ENCODE measurements around the gene GLRA1.
"Not testable (repeated sequence)": the region's sequence is repeated elsewhere in the genome, so short reads cannot be mapped to it uniquely, and the experiment has no call there.

GLRA1 gene

DNA sequence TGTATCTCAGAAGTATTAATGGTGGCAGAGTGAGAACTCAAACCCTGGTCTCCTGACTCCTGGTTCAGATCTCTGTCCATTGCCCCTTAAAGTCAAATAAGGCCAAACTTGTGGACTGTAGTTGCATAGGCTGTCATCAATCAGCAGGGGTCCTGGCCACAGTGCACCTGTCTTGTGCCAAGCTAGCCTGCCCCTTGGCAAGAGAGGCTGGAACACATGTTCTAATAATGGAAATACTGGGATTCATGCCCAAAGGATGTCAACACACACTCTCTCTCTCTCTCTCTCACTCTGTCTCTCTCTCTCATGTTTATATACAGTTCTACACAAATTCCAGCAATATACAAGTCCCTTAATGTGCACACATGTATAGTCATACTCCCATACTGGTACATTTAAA lies 44.3 kb downstream of the GLRA1 start:
- no peak for DNase-seq

DNA sequence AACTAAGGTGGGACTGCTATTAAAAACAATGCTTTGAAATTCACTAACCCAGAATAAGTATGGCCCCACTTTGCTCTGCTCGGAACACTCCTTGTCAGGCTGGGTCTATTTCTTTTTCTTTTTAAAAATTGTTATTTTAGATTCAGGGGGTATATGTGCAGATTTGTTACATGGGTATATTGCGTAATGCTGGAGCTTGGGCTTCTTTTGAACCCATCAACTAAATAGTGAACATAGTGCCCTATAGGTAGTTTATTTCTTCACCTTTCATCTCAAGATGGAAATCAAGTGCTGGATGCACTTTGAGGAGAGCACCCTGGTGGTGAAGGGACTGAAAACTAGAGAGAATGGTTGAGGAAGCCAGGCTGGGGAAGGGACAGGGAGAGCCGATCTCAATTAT lies 51.0 kb downstream of the GLRA1 start:
- DNase-seq, result no peak

DNA sequence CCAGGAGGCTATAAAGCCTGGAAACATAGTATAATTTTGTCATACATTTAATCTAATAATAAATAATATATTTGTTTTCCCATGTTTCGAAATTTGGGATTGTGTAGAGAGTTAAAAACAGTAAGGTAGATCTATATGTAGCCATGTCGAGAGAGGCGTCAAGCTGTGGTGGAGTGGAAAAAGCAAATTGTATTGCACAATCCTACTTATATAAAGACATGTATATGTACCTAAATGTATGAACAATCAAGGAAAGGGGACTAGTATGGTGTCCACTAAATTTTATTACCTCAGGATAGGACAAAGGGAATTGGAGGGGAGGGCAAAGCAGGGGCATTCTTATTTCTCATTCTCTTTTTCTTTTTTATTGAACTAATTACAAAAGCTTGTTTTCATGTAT lies 52.0 kb downstream of the GLRA1 start:
- DNase-seq, result no peak

DNA sequence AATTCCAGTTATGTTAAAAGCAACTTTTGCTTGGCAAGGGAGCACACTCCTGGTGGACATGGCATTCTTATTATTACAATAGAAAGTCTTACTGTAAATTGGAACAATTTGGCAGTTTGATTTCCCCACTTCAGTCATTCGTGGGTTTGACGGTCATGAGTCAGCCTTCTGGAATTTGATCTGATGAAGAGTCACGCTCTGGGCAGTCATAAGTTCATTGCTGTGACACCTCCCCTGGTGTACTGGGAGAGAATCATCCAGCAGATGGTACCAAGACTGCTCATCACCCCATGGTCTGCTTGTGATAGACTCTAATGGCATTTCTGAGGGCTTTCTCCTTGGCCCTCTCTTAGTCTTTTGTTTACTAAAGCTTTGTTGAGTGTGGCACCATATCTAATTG lies 53.8 kb downstream of the GLRA1 start:
- no peak for DNase-seq

DNA sequence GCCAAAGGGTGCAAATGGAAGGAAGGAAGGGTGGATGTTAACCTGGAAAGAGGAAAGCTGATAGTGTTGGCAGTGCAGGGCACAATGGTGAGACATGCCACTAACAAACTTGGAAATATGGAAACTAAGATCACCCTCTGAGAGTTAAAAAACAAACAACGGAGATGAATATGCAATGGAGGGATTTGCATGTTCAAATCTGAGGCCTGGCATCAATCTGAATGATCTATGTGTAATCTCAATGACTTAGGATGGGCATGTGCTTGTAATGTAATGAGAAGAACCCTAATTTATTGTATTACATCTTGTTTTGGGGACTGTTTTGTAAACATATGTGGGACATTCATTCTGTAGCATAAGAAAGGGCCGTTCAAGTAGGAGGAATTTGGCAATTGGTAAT lies 54.4 kb downstream of the GLRA1 start:
- DNase-seq, result peak; percentile 63

DNA sequence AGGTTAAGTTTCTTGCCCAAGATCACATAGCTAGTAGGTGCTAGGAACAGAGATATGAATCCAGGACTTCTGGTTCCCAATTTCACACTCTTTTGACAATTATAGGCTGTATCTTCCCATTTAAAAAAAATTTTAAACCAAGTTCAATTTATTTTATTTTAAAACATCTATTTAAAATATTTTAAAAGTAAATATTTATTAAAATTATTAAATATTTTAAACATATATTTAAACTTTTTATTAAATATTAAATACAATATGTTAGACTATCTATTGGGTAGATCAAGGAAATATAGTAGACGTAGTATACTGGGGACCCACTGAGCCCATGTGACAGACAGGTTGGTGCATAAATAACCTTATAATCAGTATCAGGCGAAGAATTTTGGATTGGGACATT lies 54.8 kb downstream of the GLRA1 start:
- no peak for DNase-seq

DNA sequence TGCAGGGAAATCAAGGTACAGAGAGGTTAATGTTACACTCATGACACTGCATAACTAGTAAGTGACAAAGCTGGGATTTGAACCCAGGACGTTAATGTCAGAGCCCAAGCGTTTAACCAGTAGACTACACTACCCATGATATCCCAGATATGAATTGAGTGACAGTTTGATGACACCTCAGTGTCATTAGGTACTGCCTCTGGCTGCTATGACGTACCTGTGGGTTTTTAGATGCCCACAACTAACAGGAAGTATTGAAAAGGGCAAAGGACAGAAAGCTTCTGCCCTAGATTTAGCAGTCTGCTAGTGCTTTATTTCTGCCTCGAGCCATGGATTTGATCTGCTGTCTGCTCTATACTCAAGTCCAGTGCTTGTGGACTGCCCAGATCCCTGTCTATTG lies 56.2 kb downstream of the GLRA1 start:
- no peak for DNase-seq

DNA sequence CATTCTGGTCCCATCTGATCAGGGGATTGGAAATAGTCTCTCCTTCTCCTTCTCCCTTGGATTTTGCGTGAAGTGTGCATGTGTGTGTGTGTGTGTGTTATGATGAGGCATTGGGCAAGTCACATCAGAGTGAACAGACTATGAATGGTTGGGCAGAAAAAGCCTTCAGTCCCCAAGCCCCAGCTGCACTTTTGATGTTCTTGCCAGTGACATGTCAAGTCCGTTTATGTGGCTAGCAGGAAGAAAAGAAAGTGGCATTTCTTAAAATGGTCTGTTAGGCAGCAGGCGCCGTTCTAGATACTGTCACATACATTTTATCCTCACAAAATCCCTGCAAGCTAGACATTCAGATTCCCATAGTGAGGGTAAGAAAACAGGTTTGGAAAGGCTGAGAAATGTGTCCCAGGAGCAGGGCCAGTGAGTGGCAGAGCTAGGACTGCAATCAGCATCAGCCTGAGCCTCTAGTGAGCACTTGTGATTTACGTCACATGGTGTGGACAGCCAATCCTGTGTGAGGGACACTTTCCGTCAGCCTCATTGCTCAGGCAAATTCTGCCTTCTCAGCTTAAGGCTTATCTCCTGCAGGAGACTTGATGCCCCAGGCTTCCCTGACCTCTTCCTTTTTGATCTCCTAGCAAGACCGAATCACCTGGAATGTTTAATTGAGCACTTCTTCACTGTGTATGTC lies 60.4 kb downstream of the GLRA1 start:
- DNase-seq, result no peak

DNA sequence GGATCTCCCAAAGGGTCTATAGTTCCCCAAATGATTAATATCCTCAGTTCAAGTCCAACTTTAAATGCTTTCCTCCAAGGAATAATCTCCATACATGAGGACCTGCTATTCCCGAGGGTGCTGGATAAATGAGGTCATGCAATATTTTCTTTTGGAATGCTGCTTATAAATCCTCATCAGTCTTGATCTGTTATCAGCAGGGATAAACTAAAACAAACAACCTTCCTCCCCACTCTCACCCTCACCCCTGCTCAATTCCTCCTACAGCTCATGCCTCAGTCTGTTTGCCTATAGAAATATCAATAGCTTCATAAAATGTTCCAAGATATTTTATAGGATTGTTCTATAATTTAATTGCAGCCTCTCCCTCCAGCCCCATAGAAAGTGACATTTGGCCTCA lies 61.1 kb downstream of the GLRA1 start:
- DNase-seq, result no peak

DNA sequence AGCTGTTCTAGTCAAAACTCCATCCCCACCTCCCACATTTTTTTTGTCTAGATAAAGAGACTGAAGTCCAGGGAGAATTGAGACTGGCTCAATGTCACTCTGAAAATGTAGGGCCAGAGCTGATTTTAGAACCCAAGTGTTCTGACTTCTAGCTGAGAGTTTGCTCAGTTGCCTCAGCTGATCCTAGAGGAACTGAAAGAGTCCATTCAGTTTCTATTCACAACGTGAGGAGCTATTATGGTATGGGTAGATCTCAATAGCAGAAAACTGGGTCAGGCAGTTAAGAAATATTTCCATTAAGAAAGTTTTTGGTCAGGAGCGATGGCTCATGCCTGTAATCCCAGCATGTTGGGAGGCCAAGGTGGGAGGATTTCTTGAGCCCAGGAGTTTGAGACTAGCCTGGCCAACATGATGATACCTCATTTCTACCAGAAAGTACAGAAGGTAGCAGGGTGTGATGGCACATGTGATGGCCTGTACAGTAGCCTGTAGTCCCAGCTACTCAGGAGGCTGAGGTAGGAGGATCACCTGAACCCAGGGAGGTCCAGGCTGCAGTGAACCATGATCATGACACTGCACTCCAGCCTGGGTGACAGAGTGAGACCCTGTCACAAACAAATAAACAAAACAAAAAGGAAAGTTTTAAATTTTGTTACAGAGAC lies 61.7 kb downstream of the GLRA1 start:
- no peak for DNase-seq

DNA sequence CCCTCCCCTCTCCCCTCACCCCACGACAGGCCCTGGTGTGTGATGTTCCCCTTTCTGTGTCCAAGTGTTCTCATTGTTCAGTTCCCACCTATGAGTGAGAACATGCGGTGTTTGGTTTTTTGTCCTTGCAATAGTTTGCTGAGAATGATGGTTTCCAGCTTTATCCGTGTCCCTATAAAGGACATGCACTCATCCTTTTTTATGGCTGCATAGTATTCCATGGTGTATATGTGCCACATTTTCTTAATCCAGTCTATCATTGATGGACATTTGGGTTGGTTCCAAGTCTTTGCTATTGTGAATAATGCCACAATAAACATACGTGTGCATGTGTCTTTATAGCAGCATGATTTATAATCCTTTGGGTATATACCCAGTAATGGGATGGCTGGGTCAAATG lies 63.8 kb downstream of the GLRA1 start:
- DNase-seq, result not testable (repeated sequence)

DNA sequence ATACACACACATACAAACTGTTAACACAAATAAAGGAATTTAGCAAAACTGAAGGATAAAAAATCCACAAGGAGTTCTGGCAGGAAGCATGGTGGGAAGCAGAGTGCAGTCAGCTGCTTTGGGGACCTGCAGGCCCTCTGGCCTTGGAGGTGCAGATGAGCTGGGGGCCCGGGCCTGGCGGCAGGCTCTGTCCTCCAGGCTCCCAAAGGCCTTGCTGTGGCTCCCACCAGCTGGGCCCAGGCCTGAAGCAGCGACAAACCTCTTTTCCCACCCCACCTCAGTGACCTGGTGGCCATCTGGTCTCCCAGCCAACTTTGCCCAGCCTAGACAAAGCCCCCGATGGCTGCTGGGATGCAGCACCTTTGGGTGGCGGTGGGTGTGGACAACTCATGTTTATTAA lies 67.8 kb downstream of the GLRA1 start:
- no peak for DNase-seq

DNA sequence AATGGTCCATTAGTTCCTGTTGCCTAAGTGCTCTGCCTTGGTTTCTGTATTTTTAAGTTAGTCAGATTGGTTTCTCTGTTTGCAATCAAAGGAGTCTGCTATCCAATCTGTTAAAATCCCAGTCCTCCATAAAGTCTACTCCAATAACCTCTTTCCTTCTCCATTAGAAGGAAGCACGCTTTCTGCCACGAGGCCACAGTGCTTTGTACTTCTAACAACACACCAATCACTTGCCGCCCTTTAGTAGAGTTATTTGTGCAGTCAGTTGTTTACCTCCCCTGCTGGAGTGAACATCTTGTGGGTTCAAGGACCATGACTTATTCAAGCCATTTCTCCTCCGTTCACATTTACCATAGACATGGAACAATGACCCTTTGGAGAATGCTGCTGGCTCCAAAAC lies 69.0 kb downstream of the GLRA1 start:
- DNase-seq, result no peak

DNA sequence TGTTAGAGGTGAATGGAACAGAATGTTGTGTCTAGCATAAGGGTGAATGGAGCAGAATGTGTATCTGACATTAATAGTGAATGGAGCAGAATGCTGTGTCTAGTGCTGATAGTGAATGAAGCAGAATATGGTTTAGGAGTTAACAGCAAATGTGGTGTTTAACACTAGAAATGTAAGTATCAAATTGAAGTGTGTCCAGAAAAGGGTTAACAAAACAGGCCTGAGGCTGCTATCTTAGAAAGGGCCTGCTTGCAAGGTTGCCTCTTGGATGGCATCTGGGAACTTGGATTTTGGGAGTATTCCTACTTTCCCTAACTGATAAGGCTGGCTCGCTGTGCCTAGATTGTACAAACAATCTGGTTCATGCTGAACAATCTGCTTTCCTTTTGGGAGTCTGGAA lies 76.8 kb downstream of the GLRA1 start:
- DNase-seq, result no peak

DNA sequence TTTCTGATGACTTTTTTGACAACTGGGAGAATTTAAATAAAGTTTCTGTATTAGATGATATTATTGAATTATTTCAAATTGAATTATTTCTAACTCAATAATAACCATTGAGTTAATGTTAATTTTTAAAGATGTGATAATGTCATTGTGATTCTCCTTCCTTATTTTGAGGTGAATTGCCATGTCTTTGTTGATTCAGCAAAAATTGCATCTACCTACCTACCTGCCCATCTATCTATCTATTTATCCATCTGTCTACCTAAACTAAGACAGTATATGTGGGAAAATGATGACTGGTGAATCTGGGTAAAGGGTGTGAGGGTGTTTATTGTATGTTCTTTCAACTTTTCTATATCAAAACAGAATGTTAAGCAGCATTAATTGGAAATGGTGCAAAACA lies 77.9 kb downstream of the GLRA1 start:
- DNase-seq, result no peak

DNA sequence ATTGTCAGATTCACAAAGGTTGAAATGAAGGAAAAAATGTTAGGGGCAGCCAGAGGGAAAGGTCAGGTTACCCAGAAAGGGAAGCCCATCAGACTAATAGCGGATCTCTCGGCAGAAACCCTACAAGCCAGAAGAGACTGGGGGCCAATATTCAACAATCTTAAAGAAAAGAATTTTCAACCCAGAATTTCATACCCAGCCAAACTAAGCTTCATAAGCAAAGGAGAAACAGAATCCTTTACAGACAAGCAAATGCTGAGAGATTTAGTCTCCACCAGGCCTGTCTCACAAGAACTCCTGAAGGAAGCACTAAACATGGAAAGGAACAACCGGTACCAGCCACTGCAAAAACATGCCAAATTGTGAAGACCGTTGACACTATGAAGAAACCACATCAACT lies 91.8 kb downstream of the GLRA1 start:
- DNase-seq, result not testable (repeated sequence)

DNA sequence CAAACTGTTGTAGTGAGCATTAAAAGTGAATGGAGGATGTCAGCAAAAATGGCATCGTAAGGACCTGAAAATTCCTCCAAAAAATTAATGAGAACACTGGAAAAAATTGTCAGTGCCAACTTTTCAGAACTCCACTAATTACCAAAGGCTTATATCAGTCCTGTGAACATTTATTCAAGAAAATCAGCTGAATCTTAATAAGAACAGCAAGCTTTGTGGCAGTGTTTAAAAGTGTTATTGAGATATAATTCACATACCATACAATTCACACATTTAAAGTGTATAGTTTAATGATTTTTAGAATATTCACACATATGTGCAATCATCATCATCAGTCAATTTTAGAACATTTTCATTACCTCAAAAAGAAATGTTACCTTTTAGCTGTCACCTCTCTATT lies 95.3 kb downstream of the GLRA1 start:
- no peak for DNase-seq

DNA sequence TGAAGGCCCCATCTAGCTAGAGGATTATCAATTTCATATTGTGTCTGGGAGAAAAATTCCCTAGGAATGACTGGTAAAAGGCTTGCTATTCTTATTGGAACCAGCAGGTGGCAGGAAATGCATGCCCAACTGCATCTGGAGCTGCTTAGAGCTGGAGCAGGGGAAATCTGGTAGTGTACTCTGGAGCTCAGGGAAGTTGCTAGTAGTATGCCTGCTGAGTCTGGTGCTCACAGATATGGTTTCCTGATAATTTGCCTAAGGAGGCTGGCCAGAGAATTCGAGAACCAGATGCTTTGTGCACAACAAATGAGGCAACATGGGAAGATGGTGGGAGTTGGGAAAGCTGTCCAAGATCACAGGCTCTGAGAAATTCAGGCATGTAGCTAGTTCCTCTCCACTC lies 99.2 kb downstream of the GLRA1 start:
- peak; percentile 31 for DNase-seq

DNA sequence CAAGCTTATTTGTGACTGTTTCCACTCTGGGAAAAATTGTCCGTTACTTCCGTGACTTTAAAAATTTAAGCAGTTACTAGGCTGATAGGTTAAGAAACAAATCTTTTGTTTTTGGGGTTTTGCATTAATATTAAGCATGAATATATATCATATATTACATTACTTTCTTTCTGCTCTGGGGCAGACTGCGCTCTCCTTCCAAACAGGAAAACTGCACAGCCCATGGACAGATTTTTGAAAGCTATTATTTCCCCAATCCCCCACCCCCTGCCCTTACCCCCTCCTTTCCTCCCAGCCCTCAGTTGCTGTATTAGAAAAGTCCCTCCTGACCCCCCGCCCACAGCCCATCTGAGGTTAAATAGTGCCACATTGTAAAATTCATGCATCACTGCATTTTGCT lies 102.5 kb downstream of the GLRA1 start:
- DNase-seq, result no peak

DNA sequence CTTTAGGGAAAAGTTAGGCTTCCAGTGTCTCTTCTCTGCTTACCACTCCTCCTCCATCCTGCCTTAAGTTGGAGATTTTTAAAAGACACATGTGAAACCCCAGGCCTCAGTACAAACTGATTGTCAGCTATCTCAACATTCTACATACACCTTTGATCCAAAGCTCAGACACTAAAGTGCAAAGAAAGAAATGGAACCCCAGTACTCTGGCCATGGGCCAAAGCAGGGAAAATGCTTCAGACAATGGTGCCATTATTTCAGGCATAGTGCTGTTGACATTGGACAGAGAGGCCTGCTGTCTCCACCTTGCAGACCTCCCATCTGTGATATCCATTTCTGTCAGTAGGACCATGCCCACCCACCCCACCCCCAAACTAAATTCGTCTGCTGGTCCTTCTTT lies 103.7 kb downstream of the GLRA1 start:
- no peak for DNase-seq

DNA sequence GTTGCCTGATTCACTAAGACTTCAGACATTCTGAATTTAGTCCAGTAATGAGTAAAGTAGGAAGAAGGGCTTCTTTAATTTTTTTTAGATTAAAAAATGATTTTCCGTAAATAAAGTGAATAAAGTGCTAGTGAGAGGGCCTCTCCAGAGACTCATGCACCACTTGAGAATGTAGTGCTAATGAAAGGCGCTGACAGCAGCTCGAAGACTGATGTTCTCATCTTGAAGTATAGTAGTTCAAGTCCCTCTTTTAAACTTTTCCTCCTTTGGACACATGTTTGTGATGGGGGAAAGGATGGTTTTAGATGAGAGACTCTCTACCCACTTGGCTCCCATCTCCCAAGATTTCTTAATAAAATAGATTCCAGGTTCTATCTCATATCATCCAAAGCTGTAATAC lies 104.4 kb downstream of the GLRA1 start:
- DNase-seq, result no peak

DNA sequence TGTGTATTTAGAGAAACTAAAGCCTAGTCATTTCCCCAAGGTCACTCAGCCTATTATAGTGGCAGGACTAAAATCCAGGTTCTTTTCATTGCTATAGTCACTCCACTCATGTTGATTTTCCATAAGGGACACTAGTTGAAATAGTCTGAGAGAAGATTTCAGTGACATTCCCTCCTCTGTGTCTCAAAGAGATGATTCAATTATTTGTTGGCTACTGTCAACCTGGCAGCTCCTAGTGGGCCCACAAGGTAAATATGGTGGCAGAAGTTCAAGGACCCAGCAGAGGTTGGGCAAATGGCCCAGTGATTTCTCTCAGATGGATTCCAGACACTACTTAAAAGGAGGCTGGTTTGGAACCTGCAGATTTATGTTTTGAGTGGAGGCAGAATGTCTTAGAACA lies 104.8 kb downstream of the GLRA1 start:
- no peak for DNase-seq

DNA sequence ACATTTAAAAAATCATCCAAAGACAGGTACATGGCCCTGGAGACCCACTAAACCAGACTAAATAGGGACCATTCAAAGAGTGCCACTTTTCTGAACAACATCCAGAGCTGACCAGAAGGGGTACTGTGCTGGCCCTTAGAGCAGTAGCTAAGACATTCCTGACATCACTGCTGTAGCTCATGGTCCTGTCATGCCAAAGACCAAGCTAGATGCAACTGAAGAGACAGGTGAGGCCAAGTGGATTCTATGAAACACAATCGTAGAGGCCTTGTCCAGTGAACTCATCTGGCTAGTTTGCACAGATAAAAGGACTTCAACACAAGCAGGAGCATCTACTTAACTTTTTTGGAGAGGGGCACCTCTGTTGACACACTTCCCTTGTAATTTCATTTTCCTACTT lies 109.6 kb downstream of the GLRA1 start:
- DNase-seq, result no peak

DNA sequence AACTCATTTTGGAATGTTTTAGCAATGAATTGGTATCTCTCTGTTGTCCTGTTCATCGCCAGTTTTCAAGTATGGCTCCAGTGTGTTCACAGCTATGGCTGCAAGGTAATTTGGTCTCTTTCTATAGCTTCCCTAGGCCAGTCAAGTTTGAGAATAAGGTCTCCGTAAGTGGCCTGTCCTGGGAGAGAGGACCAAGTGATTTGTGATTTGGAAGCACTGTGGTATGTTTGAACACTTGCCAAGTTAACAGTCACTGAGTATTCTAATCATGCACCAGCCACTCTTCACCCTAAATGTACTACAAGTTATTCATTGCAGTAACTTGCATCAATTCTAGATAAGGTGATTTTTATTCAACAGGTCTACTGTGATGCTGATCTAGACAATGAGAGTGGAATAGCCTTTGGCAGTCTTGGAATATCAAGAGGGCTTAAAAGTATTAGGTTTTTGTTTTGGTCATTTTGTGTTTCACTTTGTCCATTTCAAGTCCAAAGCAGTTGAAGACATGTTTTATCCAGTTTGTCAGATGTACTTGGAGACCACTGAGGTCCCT lies 111.8 kb downstream of the GLRA1 start:
- DNase-seq, result no peak

Data from NCI-H526 treated with DMSO at 0.1 percent for 48 hours (cell line).